Stimulated activated CD8-positive, alpha-beta memory T cell treated with anti-CD3 and anti-CD28 coated beads, Interleukin-12 subunit alpha, Interleukin-12 subunit beta, amount 100 ng/mL, for 24 hours (primary cell): ENCODE measurements around the gene SEMA4D.

ENCODE experiments used
- DNase-seq: peaks from one replicate; pipeline ENCODE4 v3.0.0-alpha.2; 2020; ENCODE audit errors: extremely low read depth

The SEMA4D gene

GRCh38 chr9:89446261-89446960 is 51.5 kb downstream of the SEMA4D start:
- DNase-seq = no peak

GRCh38 chr9:89445801-89446251 is 52.1 kb downstream of the SEMA4D start:
- DNase-seq = no peak

- no peak for DNase-seq
Measured at GRCh38 chr9:89444925-89445765, 52.8 kb downstream of the SEMA4D start.

GRCh38 chr9:89444274-89444673 is 53.6 kb downstream of the SEMA4D start:
- DNase-seq = no peak

GRCh38 chr9:89442981-89443814 is 54.7 kb downstream of the SEMA4D start:
- no peak for DNase-seq

GRCh38 chr9:89442501-89442978 is 55.4 kb downstream of the SEMA4D start:
- no peak for DNase-seq

GRCh38 chr9:89441986-89442385 is 55.9 kb downstream of the SEMA4D start:
- DNase-seq = no peak

GRCh38 chr9:89441655-89441970 is 56.3 kb downstream of the SEMA4D start:
- DNase-seq = no peak

- no peak for DNase-seq
Measured at GRCh38 chr9:89440951-89441654, 56.8 kb downstream of the SEMA4D start.

GRCh38 chr9:89440548-89440947 is 57.4 kb downstream of the SEMA4D start:
- DNase-seq = no peak

- no peak for DNase-seq
Measured at GRCh38 chr9:89440046-89440445, 57.9 kb downstream of the SEMA4D start.

GRCh38 chr9:89439571-89439970 is 58.3 kb downstream of the SEMA4D start:
- no peak for DNase-seq

- no peak for DNase-seq
Measured at GRCh38 chr9:89438194-89438593, 59.7 kb downstream of the SEMA4D start.

- DNase-seq = no peak
Measured at GRCh38 chr9:89437772-89438171, 60.1 kb downstream of the SEMA4D start.

- no peak for DNase-seq
Measured at GRCh38 chr9:89436963-89437625, 60.8 kb downstream of the SEMA4D start.

- no peak for DNase-seq
Measured at GRCh38 chr9:89436326-89436725, 61.6 kb downstream of the SEMA4D start.

- no peak for DNase-seq
Measured at GRCh38 chr9:89435071-89435823, 62.7 kb downstream of the SEMA4D start.

- no peak for DNase-seq
Measured at GRCh38 chr9:89434636-89435035, 63.3 kb downstream of the SEMA4D start.

GRCh38 chr9:89433826-89434225 is 64.1 kb downstream of the SEMA4D start:
- no peak for DNase-seq

GRCh38 chr9:89432986-89433530 is 64.9 kb downstream of the SEMA4D start:
- no peak for DNase-seq
